Colonic mucosa (tissue), 4 donors: ENCODE measurements around the gene TUBB3. TPM values are rescaled to one million over a fixed set of nuclear protein-coding genes. Genes with fewer than 3 reads are reported as not detected.

ENCODE experiments used
- DNase-seq: peaks from one replicate; pipeline ENCODE4 v3.0.0-alpha.2; 2020
- H3K27ac ChIP-seq: fragments of 200-600 bp; one replicate; pipeline ENCODE4 v1.8.0; 2021
- H3K27me3 ChIP-seq: fragments of 200-600 bp; one replicate; pipeline ENCODE4 v1.8.0; 2021
- H3K36me3 ChIP-seq: fragments of 200-600 bp; one replicate; pipeline ENCODE4 v1.8.0; 2021
- H3K4me1 ChIP-seq: fragments of 200-600 bp; one replicate; pipeline ENCODE4 v1.8.0; 2021; ENCODE audit warnings: mild to moderate bottlenecking
- H3K4me3 ChIP-seq: fragments of 200-600 bp; one replicate; pipeline ENCODE4 v1.8.0; 2021
- H3K9ac ChIP-seq, 2 donors: one replicate each; pipeline ENCODE4 v1.7.0; 2013; ENCODE audit warnings: control low read depth in 2 of 2, low read depth in 2 of 2, low read length in 2 of 2
- H3K9me3 ChIP-seq: fragments of 200-600 bp; one replicate; pipeline ENCODE4 v1.8.0; 2021
- intact Hi-C: fragments of 100-400 bp; cut with DNase I; formaldehyde crosslinking; loops from one replicate; pipeline ENCODE4 v1.14.1; 2022
- total RNA-seq, 2 donors: library from RNA; stranded (reverse); fragmentation: NEBNext Ultra II Directional in 1 of 2; extraction: Animal tissue kit (Norgen Biotek cat#: 25700) in 1 of 2; gene quantifications; one replicate each; pipeline ENCODE4 v1.2.1, GENCODE V29; 2021
- TF ChIP-seq, protein P1 (sequence below): fragments of 200-600 bp; IDR thresholded peaks from one replicate; pipeline ENCODE4 v1.8.0; 2022; ENCODE audit warnings: antibody characterized with exemption, mild to moderate bottlenecking
- donor health status: healthy.
- donor health status: DM: no; HTN: no; CAD: no.
- donor health status: DM: no; HTN: no; CAD: no.

Gene TUBB3
- total RNA-seq, 2 donors from 2014 or later: 3.2 to 8.0 TPM

DNA sequence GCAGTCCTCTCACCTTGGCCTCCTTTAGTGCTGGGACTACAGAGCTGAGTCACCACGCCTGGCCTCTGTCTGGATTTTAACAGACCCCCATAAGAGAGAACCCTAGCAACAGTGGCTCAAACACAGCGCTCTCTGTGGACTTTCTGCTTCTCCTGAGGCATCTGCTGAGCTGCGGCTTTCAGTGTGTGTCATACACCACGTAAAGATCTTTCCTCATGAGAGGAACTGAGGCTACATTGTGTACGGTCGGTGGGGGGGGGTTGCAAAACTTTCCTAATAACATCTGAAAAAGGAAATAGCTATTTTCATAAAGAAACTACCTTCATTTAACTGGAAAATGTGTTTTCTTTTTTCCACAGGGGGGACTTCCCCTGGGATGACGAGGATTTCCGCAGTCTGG lies 58.3 kb downstream of the TUBB3 start:
- intact Hi-C loops: no loop called here
- Histone ChIP-seq H3K4me1 (no peaks in the 10 kb centered on the region), H3K27me3 (no peaks in the 10 kb centered on the region), H3K9ac (no peak overlapping the region), H3K9me3 (no peaks in the 10 kb centered on the region), H3K4me3 (no peak overlapping the region), H3K27ac (no peak overlapping the region), H3K36me3 (peaks cover 13% of the 10 kb centered on the region)
- no peak for DNase-seq
- TF ChIP-seq, protein P1, sequence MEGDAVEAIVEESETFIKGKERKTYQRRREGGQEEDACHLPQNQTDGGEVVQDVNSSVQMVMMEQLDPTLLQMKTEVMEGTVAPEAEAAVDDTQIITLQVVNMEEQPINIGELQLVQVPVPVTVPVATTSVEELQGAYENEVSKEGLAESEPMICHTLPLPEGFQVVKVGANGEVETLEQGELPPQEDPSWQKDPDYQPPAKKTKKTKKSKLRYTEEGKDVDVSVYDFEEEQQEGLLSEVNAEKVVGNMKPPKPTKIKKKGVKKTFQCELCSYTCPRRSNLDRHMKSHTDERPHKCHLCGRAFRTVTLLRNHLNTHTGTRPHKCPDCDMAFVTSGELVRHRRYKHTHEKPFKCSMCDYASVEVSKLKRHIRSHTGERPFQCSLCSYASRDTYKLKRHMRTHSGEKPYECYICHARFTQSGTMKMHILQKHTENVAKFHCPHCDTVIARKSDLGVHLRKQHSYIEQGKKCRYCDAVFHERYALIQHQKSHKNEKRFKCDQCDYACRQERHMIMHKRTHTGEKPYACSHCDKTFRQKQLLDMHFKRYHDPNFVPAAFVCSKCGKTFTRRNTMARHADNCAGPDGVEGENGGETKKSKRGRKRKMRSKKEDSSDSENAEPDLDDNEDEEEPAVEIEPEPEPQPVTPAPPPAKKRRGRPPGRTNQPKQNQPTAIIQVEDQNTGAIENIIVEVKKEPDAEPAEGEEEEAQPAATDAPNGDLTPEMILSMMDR: no peak

DNA sequence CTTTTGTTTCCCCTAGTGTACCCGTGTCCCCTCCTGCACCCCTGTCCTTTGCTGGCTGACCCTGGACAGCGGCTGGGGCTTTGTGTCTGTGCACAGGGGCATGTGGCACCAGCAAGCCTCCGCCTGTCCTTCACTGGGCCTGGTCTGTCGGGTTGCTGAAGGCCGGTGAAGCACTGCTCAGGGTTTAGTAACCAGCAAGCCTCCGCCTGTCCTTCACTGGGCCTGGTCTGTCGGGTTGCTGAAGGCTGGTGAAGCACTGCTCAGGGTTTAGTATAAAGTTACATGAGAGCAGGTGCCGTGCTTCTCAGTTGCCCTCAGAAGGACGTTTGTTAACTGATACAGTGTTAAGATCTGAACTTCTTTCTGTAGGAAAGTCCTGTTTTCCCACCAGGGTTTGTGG lies 59.2 kb downstream of the TUBB3 start:
- Histone ChIP-seq H3K27ac (no peak overlapping the region), H3K36me3 (peaks cover 13% of the 10 kb centered on the region), H3K9me3 (no peaks in the 10 kb centered on the region), H3K4me1 (no peaks in the 10 kb centered on the region), H3K27me3 (no peaks in the 10 kb centered on the region), H3K9ac (no peak overlapping the region), H3K4me3 (no peak overlapping the region)
- intact Hi-C loops: no loop called here
- TF ChIP-seq, protein P1: no peak
- no peak for DNase-seq

DNA sequence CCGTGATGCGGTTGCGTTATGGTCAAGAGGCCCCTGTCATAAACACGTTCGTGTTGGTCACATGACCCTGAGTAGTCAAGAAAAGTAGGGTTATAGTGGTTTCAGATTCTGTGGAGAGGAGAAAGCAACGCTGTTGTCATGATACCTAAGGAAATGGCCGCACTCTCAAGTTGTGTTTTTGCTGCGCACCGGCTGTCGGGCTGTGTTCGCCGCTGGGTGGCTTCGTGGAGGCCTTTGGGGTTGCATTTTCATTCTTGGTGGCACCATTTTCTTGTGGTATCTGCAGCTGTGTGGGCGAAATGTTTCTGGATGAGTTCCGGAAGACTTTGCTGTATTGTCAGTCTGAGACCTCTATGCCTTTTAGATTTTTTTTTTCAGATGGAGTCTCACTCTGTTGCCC lies 60.4 kb downstream of the TUBB3 start:
- H3K27ac ChIP-seq: no peak overlapping the region
- no peak for DNase-seq
- no peaks in the 10 kb centered on the region for H3K9me3 ChIP-seq
- no peak overlapping the region for H3K4me3 ChIP-seq
- no peaks in the 10 kb centered on the region for H3K27me3 ChIP-seq
- TF ChIP-seq, protein P1: no peak
- no peak overlapping the region for H3K9ac ChIP-seq
- peaks cover 10% of the 10 kb centered on the region for H3K36me3 ChIP-seq
- no peaks in the 10 kb centered on the region for H3K4me1 ChIP-seq
- intact Hi-C loops: no loop called here

DNA sequence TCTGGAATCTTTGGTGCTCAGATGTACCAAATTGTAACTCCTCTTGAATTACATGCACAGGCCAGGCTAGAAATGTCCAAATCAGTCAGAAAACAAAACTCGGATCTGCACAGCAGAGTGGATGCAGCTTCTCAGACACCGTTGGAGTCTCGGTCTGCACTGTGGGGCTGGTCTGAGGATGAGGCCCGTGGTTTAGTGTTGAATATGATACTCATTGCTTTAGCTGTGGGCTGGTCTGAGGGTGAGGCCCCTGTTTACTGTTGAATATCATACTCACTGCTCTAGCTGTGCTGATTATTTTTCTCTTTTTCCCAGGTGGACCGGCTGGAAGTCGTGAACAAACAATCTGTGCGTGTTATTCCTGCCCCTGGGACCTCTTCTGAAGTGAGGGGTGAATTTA lies 61.1 kb downstream of the TUBB3 start:
- H3K27ac ChIP-seq: no peak overlapping the region
- intact Hi-C loops: no loop called here
- no peaks in the 10 kb centered on the region for H3K4me1 ChIP-seq
- no peaks in the 10 kb centered on the region for H3K27me3 ChIP-seq
- H3K9me3 ChIP-seq: no peaks in the 10 kb centered on the region
- no peak overlapping the region for H3K4me3 ChIP-seq
- TF ChIP-seq, protein P1: no peak
- no peak for DNase-seq
- peaks cover 10% of the 10 kb centered on the region for H3K36me3 ChIP-seq
- H3K9ac ChIP-seq: no peak overlapping the region

DNA sequence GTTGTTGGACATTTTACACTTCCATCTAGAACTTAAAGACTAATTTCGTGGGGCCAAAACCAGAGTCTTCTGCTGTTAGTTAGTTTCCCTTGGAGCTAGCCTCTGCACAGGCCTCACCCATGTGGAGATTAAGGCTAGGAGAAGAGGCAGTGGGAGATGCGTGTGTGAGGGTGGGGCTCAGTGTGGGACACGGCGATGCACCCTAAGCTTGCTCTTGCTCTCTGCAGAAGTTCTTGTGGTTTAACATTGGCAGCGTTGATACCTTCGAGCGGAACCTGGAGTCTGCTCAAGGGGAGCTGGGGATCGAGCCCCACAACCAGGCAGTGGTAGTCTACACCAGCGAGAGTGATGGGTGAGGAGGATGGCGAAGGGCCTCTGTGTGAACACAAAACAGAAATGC lies 62.1 kb downstream of the TUBB3 start:
- Histone ChIP-seq H3K4me1 (no peaks in the 10 kb centered on the region), H3K4me3 (no peak overlapping the region), H3K36me3 (peaks cover 10% of the 10 kb centered on the region), H3K9me3 (no peaks in the 10 kb centered on the region), H3K9ac (no peak overlapping the region), H3K27me3 (no peaks in the 10 kb centered on the region), H3K27ac (no peak overlapping the region)
- intact Hi-C loops: no loop called here
- TF ChIP-seq, protein P1: no peak
- DNase-seq: no peak

Other genes starting within 250 kb of the TUBB3 start
- gene CDK10, start 236.7 kb upstream of the TUBB3 start, total RNA-seq: 100 to 1,000 TPM in 1 of 2 donors, 10 to 100 TPM in 1; 72.2 to 136 TPM
- gene SPATA2L, start 221.6 kb upstream of the TUBB3 start, total RNA-seq: 10 to 100 TPM; 17.8 to 18.4 TPM
- 10 to 100 TPM; 11.9 to 12.7 TPM for gene VPS9D1, start 202.4 kb upstream of the TUBB3 start, total RNA-seq
- 10 to 100 TPM; 19.2 to 30.6 TPM for gene ZNF276, start 201.8 kb upstream of the TUBB3 start, total RNA-seq
- gene FANCA, start 106.7 kb upstream of the TUBB3 start, total RNA-seq: 10 to 100 TPM; 17.8 to 91.5 TPM
- 10 to 100 TPM; 51.7 to 80.5 TPM for gene SPIRE2, start 94.9 kb upstream of the TUBB3 start, total RNA-seq
- 100 to 1,000 TPM; 164 to 165 TPM for gene TCF25, start 49.8 kb upstream of the TUBB3 start, total RNA-seq
- gene MC1R, start 4.5 kb upstream of the TUBB3 start, total RNA-seq: 1 to 10 TPM; 1.6 to 3.4 TPM
- gene DEF8, start 25.4 kb downstream of the TUBB3 start, total RNA-seq: 10 to 100 TPM; 24.5 to 28.5 TPM
- 1 to 10 TPM; 2.2 to 5.5 TPM for gene DBNDD1, start 96.1 kb downstream of the TUBB3 start, total RNA-seq
- gene PRDM7, start 154.0 kb downstream of the TUBB3 start, total RNA-seq: not detected